Stimulated activated CD4-positive, alpha-beta T cell treated with anti-CD3 and anti-CD28 coated beads, Interleukin-15, amount 100 ng/mL, for 1 hour (primary cell): ENCODE measurements around the gene RAVER1.

ENCODE experiments used
- DNase-seq, 2 donors: peaks; one replicate each; pipeline ENCODE4 v3.0.0-alpha.2; 2020; ENCODE audit warnings: low read depth in 1 of 2, low spot score in 1 of 2

RAVER1 gene

GRCh38 chr19:10270616-10271394, 62.5 kb downstream of the RAVER1 start, which contains the start of gene ICAM1:
Gene ICAM1 (plus strand): TSS chr19:10271120. CDS start chr19:10271160, 40 bp downstream.
- peak in 1 of 2 donors; percentile 53 for DNase-seq

GRCh38 chr19:10270180-10270615, 63.1 kb downstream of the RAVER1 start:
- DNase-seq, result peak in 1 of 2 donors; percentile 20

DNA sequence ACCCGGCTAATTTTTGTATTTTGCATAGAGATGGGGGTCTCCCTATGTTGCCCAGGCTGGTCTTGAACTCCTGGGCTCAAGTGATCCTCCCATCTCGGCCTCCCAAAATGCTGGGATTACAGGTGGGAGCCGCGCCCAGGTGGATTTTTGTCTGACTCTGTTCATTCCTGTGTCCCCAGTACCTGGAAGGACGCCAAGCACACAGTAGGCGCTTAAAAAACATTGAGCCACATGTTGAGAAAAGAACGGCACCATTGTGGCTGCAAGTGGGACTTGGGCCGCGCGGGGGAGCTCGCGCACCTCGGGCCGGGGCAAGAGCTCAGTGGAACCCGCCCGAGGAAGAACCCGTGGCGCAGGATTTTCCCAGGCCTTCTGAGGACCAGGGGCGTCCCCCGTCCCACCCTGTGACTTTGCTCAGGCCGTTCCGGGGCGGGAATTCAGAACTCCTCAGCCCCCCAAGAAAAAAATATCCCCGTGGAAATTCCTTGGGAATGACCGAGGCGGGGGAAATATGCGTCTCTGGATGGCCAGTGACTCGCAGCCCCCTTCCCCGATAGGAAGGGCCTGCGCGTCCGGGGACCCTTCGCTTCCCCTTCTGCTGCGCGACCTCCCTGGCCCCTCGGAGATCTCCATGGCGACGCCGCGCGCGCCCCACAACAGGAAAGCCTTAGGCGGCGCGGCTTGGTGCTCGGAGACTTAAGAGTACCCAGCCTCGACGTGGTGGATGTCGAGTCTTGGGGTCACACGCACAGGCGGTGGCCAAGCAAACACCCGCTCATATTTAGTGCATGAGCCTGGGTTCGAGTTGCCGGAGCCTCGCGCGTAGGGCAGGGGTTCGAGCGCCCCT, 63.8 kb downstream of the RAVER1 start:
- peak; percentile 75 to 85 for DNase-seq

DNA sequence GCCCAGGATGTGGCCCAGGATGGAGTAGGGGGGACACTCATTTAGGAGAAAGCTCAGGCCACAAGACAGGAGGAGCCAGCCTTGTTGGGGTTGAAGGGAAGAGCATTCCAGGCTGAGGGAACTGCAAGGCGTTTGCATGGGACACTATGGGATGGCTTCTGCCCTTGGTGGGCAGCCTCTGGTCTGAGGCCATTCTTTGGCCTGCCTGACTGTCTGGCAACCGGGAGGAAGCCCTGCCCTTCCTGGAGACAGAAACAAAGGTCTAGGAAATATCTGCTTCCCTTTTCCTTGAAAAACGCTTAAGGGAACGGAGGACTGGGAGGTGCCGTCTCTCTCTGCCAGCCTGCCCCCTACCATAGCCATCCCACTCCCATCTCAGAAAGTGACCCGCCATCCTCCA, 65.3 kb downstream of the RAVER1 start:
- DNase-seq, result no peak

DNA sequence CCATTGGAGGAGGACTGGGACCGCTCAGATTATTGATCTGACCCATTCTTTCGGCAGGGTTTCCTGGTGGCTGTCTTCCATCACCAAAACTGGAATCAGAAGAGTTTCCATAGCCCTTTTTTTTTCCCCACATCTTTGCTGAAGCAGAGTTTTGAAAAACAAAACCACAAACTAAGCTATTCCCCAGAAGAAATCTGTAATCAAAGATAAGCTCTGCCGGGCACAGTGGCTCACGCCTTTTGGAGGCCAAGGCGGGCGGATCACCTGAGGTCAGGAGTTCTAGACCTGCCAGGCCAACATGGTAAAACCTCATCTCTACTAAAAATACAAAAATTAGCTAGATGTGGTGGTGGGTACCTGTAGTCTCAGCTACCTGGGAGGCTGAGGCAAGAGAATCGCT, 66.6 kb downstream of the RAVER1 start:
- DNase-seq, result no peak
